Embryonic facial prominence (tissue), 1 donor: ENCODE data around the gene PARD3B.
"Not testable (repeated sequence)": the region's sequence is repeated elsewhere in the genome, so short reads cannot be mapped to it uniquely, and the experiment has no call there.

Source experiments
- DNase-seq: peaks from one replicate; pipeline ENCODE4 v3.0.0-alpha.2; 2016; ENCODE audit errors: extremely low spot score

Gene PARD3B

GRCh38 chr2:204539019-204539385, 6.3 kb upstream of the PARD3B start:
- no peak for DNase-seq

GRCh38 chr2:204541637-204542036, 3.6 kb upstream of the PARD3B start:
- DNase-seq = no peak

GRCh38 chr2:204542982-204543608, 2.2 kb upstream of the PARD3B start:
- DNase-seq = no peak

- no peak for DNase-seq
Measured at GRCh38 chr2:204545861-204546735, 823 bp downstream of the PARD3B start.

- peak; percentile 33 for DNase-seq
Measured at GRCh38 chr2:204550751-204551511, 5.7 kb downstream of the PARD3B start.

- no peak for DNase-seq
Measured at GRCh38 chr2:204551512-204551863, 6.2 kb downstream of the PARD3B start.

GRCh38 chr2:204557604-204558003, 12.3 kb downstream of the PARD3B start:
- DNase-seq = no peak

GRCh38 chr2:204559358-204559757, 14.1 kb downstream of the PARD3B start:
- DNase-seq = not testable (repeated sequence)

GRCh38 chr2:204560902-204561301, 15.6 kb downstream of the PARD3B start:
- no peak for DNase-seq

- no peak for DNase-seq
Measured at GRCh38 chr2:204561771-204562170, 16.5 kb downstream of the PARD3B start.

GRCh38 chr2:204566439-204566838, 21.2 kb downstream of the PARD3B start:
- DNase-seq = no peak

- no peak for DNase-seq
Measured at GRCh38 chr2:204570421-204570820, 25.1 kb downstream of the PARD3B start.

GRCh38 chr2:204571041-204571440, 25.8 kb downstream of the PARD3B start:
- DNase-seq = no peak

- DNase-seq = no peak
Measured at GRCh38 chr2:204571911-204572310, 26.6 kb downstream of the PARD3B start.

- no peak for DNase-seq
Measured at GRCh38 chr2:204573221-204573620, 27.9 kb downstream of the PARD3B start.

- no peak for DNase-seq
Measured at GRCh38 chr2:204574486-204574885, 29.2 kb downstream of the PARD3B start.

- DNase-seq = no peak
Measured at GRCh38 chr2:204575463-204575862, 30.2 kb downstream of the PARD3B start.

GRCh38 chr2:204576362-204576979, 31.2 kb downstream of the PARD3B start:
- no peak for DNase-seq

GRCh38 chr2:204578928-204579598, 33.8 kb downstream of the PARD3B start:
- DNase-seq = no peak

GRCh38 chr2:204581946-204582345, 36.7 kb downstream of the PARD3B start:
- no peak for DNase-seq

GRCh38 chr2:204583773-204584172, 38.5 kb downstream of the PARD3B start:
- DNase-seq = no peak

- DNase-seq = no peak
Measured at GRCh38 chr2:204585930-204586329, 40.7 kb downstream of the PARD3B start.
